Muscle of leg (tissue), 11 donors: ENCODE data around the gene AKTIP. TPM values are rescaled to one million over a fixed set of nuclear protein-coding genes. Genes with fewer than 3 reads are reported as not detected.
A peak's percentile ranks its signal among the peaks of the same experiment; 100 is the strongest.

Experiments used
- DNase-seq: peaks from one replicate; pipeline ENCODE4 v3.0.0; 2013
- H3K27ac ChIP-seq: one replicate; pipeline ENCODE4 v1.5.1; 2013; ENCODE audit warnings: mild to moderate bottlenecking, low read length, control low read depth
- H3K27me3 ChIP-seq: one replicate; pipeline ENCODE4 v1.6.1; 2013; ENCODE audit warnings: low read length; ENCODE audit not compliant: control insufficient read depth, insufficient read depth
- H3K36me3 ChIP-seq: one replicate; pipeline ENCODE4 v1.6.1; 2013; ENCODE audit warnings: low read length; ENCODE audit not compliant: control insufficient read depth, insufficient read depth
- H3K4me1 ChIP-seq: one replicate; pipeline ENCODE4 v1.6.1; 2013; ENCODE audit warnings: low read length; ENCODE audit not compliant: control insufficient read depth, insufficient read depth
- H3K4me3 ChIP-seq: one replicate; pipeline ENCODE4 v1.5.1; 2013; ENCODE audit warnings: low read length, control low read depth
- H3K9me3 ChIP-seq: replicated peaks from 2 replicates; pipeline ENCODE4 v1.6.1; 2013; ENCODE audit warnings: low read depth, low read length; ENCODE audit not compliant: control insufficient read depth
- whole genome bisulfite sequencing: methylation state at CpG from one replicate; pipeline ENCODE4 v1.1.5; 2013; ENCODE audit warnings: missing lambda C conversion rate; ENCODE audit not compliant: insufficient coverage; 5-methylcytosine and 5-hydroxymethylcytosine counted together
- polyA plus RNA-seq, 8 donors: library from polyadenylated mRNA; unstranded; fragments of 120-200 nt; gene quantifications; one replicate each; pipeline versions ENCODE4 v1.2.1 to v1.2.3, GENCODE V29; 2013; ENCODE audit warnings: inconsistent platforms in 1 of 8, low replicate concordance in 1 of 8; ENCODE audit not compliant: insufficient read length in 8 of 8, insufficient read depth in 1 of 8
- total RNA-seq: library from RNA; stranded (reverse); fragments of 120-200 nt; gene quantifications from one replicate; pipeline ENCODE4 v1.2.4, GENCODE V29; 2013

AKTIP gene
- total and polyA plus RNA-seq, 9 donors, result 30.8 to 49.9 (median 36.4) TPM

DNA sequence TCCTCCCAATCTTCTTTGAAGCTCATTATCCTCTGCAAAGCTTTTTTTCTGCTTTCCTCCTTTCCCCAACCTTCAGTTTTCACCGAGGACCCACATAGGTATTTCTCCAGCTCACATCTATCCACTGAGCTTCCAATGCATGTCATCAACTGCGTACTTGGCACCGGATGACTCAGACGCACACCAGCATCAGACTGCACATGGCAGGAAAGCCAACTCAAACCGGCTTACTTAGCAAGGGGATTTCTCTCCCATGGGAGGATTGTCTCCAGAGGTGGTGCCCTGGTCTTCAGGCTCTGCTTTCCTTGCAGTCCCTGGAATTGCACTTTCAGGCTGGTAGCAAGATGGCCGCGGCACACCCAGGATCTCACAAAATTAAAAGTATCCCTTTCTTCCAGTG lies 1.7 kb upstream of the AKTIP start:
- Histone ChIP-seq H3K4me1 (peaks cover 25% of the 10 kb centered on the region), H3K4me3 (no peak overlapping the region), H3K9me3 (no peaks in the 10 kb centered on the region)

DNA sequence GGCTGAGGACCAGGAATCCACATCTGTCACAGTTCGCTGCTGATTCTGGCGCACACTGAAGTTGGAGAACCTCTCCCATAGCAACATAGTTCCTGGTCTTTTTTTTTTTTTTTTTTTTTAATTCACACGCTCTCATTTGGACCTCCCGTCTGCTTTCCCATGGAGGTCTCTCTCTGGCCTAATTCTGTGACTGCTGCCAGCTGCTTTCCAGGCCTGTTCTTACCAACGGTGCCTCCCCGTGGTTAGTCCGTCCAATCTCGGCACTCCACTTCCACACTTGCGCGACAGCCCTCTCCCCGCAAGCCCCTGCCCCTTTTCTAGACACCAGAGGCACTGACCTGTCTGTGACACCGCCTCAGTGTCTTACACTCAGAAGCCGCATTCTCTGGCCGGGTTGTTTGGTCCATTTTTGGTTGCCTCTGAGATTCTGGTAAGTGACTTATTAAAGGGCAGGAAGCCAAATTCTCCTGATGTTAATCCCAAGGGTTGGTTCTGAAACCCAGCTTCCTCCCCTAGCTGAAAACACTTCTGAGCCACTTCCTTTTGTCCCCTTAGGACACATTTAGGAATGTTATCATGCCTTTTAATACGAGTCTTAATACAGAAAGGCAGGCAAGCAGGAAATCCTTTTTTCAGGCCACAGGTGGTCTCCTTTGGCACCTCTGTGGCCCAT lies 1.1 kb upstream of the AKTIP start:
- peak overlapping the region; percentile 70 for H3K4me3 ChIP-seq
- H3K36me3 ChIP-seq, result no peaks in the 10 kb centered on the region
- H3K4me1 ChIP-seq, result peaks cover 25% of the 10 kb centered on the region
- H3K27ac ChIP-seq, result peak overlapping the region; percentile 99
- H3K9me3 ChIP-seq, result no peaks in the 10 kb centered on the region
- WGBS, result 0% methylated on average over 12 of the region's 15 CpGs
- no peaks in the 10 kb centered on the region for H3K27me3 ChIP-seq
- peak; percentile 86 for DNase-seq

More for the DNA sequence above, 1.7 kb upstream of the AKTIP start:
- no peaks in the 10 kb centered on the region for H3K27me3 ChIP-seq
- H3K27ac ChIP-seq, result peak overlapping the region; percentile 99
- DNase-seq, result peak; percentile 63
- WGBS, result 32% methylated on average over 4 of the region's 7 CpGs
- H3K36me3 ChIP-seq, result no peaks in the 10 kb centered on the region

DNA sequence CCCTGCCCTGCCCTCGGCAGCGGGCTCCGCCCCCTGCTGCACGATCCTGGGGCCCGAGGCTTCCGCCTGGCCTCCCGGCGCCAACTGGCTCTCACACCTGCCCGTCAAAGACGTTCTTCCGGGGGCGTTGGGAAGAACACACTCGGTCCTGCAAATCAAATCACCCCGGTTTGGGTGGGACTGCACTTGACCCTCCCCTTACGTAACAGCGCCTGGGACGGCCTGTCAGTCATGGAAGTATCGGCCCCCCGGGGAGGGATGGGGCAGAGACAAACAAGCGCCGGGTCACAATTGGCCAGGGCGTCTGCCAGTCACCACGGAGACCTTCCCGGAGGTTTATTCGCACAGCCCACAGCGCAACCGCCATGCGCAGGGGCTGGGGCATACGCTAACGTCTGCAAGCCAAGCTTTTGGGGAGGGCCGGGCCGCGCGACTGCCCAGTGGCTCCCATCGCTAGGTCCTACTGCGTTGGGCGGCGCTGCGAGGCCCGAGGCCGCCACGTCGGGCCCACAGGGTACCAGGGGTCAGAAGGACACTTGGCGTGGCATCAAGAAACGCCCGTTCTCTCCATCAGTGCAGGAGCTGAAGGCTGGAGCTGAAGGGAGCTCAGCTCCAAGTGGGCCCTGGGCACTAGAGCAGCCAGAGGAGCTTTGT lies 388 bp upstream of the AKTIP start:
- Histone ChIP-seq H3K4me1 (peaks cover 25% of the 10 kb centered on the region), H3K36me3 (peaks cover 6% of the 10 kb centered on the region), H3K9me3 (no peaks in the 10 kb centered on the region), H3K4me3 (peak overlapping the region; percentile 79), H3K27me3 (no peaks in the 10 kb centered on the region), H3K27ac (peak overlapping the region; percentile 99)
- under 1% methylated on average over 46 of the region's 46 CpGs for WGBS
- DNase-seq, result peak; percentile 100

DNA sequence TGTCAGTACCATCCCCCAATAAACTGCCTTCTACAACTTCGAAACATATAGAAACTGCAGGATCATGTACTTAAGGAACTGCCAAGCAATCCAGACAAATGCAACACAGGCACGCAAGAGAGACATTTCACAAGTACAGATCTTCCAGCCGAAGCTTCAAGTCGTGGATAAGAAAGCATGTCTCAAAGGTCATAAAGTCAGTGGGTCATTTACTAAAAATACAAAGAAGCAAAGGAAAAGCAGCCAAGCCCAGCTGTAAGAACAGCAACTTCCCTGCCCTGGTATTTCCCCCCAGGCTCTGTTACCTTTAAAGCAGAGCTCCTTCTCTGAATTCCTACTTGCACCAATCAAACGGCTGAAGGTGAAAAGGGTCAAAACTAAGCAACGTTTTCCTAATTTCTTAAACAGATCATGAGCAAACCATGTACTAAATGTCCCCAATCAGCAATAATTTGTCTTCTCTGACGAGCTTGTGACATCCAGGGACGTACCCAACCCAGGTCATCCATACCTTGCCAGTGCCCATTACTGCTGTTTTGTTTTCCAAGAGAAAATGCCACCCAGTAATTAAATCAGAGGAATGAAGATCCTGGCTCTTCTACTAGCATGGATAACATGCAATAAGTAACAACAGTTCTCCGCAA lies 1.7 kb downstream of the AKTIP start:
- Histone ChIP-seq H3K27me3 (no peaks in the 10 kb centered on the region), H3K4me1 (peaks cover 25% of the 10 kb centered on the region), H3K27ac (no peak overlapping the region), H3K36me3 (peaks cover 19% of the 10 kb centered on the region), H3K9me3 (no peaks in the 10 kb centered on the region), H3K4me3 (no peak overlapping the region)
- WGBS, result 27% methylated on average over 4 of the region's 9 CpGs
- DNase-seq, result no peak

DNA sequence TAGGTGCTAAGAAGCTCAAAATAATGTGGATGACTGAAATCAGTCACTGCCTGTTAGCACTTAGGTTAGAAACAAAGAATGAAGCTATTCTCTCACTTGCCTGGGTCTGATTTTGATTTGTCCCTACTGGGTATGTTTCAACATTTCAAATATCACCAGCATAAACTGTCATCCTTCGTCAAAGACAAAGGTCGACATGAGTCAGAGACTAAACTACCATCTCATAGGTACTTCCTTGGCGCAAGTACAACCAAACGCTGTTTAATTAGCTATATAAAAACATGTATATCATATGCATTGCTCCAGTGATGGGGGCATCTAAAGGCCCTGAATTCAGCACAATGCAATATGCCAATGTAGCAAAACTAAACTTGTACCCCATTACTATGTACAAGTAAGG lies 4.0 kb downstream of the AKTIP start:
- DNase-seq, result no peak
- Histone ChIP-seq H3K4me3 (no peak overlapping the region), H3K9me3 (no peaks in the 10 kb centered on the region), H3K27ac (no peak overlapping the region), H3K36me3 (peaks cover 37% of the 10 kb centered on the region), H3K27me3 (no peaks in the 10 kb centered on the region), H3K4me1 (peaks cover 13% of the 10 kb centered on the region)
- 100% methylated on average over 1 of the region's 4 CpGs for WGBS

DNA sequence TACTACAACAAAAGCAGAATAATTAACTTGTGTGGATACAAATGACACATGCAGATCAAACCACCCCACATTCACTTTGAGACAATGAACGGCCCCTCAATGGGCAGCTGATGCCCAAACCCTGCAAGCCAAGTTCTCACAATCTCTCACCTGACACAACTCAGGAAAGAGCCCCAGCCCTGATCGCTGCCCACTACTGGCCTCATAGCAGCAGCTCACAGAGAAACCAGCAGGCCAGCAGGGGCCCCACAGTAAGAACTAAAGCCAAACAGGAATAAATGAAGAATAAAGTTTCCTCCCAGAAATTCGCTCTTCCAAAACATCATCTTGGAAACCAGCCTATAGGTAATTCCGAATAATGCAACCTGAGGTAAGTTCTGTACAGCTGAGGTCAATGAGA lies 7.7 kb downstream of the AKTIP start:
- 100% methylated on average over 1 of the region's 4 CpGs for WGBS
- DNase-seq, result no peak
- Histone ChIP-seq H3K27ac (no peak overlapping the region), H3K4me3 (no peak overlapping the region), H3K27me3 (no peaks in the 10 kb centered on the region), H3K4me1 (no peaks in the 10 kb centered on the region), H3K36me3 (peaks cover 56% of the 10 kb centered on the region), H3K9me3 (no peaks in the 10 kb centered on the region)

DNA sequence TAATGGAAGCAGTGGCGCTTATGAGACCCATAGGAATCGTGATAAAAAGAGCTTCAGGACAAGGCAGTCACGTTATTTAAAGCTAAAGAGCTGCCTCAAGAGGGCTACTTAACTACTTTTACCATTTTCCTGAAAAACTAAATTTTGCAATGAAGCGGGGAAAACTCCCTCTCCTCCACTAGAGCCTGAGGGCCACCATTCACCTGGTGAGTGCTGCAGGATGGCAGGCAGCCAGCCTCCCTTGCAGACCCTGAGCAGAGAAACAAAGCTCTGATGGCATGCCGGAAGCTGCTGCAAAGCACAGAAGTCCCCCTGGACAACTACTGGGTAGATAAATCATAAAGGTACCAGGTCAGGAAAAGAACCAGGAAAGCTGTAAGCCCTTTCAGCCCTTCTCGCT lies 8.4 kb downstream of the AKTIP start:
- Histone ChIP-seq H3K36me3 (peaks cover 56% of the 10 kb centered on the region), H3K27me3 (no peaks in the 10 kb centered on the region)
- 88% methylated on average over 3 of the region's 6 CpGs for WGBS

DNA sequence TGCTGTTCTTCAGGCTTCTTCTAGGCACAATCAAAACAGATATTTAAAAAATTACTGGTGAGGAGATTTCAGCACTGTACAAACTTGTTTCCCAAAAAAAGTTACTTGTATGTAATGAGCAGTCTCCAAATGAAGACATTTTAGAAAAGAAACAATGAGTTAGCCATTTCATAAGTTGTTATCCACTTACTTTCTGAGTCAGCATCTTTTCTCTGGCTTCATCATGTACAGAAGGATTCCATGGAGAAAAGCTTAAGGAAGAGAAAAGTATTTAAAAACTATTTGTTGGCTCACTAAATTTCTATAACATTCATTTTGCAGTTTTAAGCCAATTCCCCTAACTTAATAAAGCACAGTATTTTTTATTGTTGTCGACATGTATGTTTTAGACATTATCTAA lies 10.5 kb downstream of the AKTIP start:
- no peak overlapping the region for H3K27ac ChIP-seq
- H3K36me3 ChIP-seq, result peaks cover 53% of the 10 kb centered on the region
- H3K4me1 ChIP-seq, result no peaks in the 10 kb centered on the region
- no peaks in the 10 kb centered on the region for H3K27me3 ChIP-seq
- peak; percentile 69 for DNase-seq
- no peaks in the 10 kb centered on the region for H3K9me3 ChIP-seq
- no CpG with 5 or more reads among the region's 1 CpG for WGBS
- no peak overlapping the region for H3K4me3 ChIP-seq

More for the DNA sequence above, 8.4 kb downstream of the AKTIP start:
- no peak for DNase-seq
- H3K4me3 ChIP-seq, result no peak overlapping the region
- no peaks in the 10 kb centered on the region for H3K9me3 ChIP-seq
- no peaks in the 10 kb centered on the region for H3K4me1 ChIP-seq
- H3K27ac ChIP-seq, result no peak overlapping the region

DNA sequence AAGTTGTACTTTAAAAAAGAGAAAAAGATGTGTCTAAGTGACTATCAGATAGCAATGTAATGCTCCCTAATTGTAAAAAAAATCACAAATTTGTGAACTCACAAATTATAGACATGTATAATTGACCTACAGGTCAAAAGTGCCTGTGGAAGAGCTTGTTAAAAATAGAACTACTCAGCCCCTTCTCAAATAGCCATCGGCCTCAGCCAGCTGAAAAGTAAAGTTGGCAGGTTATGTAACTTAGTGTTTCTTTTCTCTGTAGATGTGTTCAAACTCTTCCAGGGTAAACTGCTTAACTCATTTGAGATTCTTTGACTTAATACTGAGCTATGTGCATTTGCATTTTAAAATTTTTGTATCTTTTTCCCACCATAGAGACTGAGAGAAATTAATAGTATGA lies 13.3 kb downstream of the AKTIP start:
- H3K4me3 ChIP-seq, result no peak overlapping the region
- H3K4me1 ChIP-seq, result no peaks in the 10 kb centered on the region
- peak; percentile 57 for DNase-seq
- H3K36me3 ChIP-seq, result peaks cover 38% of the 10 kb centered on the region
- no CpG with 5 or more reads among the region's 1 CpG for WGBS
- H3K27ac ChIP-seq, result no peak overlapping the region
- H3K9me3 ChIP-seq, result no peaks in the 10 kb centered on the region
- H3K27me3 ChIP-seq, result no peaks in the 10 kb centered on the region

DNA sequence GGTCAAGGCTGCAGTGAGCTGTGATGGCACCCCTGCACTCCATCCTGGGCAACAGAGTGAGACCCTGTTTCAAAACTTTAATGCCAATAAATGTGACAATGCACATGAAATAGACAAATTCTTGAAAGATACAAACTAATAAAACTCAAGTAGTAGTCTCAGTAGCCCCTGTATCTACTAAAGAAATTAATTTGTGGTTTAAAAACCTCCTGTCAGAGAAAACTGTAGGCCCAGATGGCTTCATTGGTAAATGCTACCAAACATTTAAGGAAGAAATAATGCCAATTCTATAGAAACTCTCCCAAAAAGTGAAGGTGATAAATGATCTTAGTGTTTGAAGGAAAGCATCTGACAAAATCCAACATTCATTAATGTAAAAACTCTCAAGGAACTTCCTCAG lies 16.8 kb downstream of the AKTIP start:
- no peak overlapping the region for H3K27ac ChIP-seq

More for the DNA sequence above, 16.8 kb downstream of the AKTIP start:
- H3K4me3 ChIP-seq, result no peak overlapping the region
- H3K36me3 ChIP-seq, result peaks cover 34% of the 10 kb centered on the region
- DNase-seq, result no peak
- no peaks in the 10 kb centered on the region for H3K4me1 ChIP-seq
- no peaks in the 10 kb centered on the region for H3K27me3 ChIP-seq
- H3K9me3 ChIP-seq, result no peaks in the 10 kb centered on the region
